Keratinocyte (primary cell): ENCODE results near the gene PLA2G4C.
"Not testable (repeated sequence)": the region's sequence is repeated elsewhere in the genome, so short reads cannot be mapped to it uniquely, and the experiment has no call there.

Experiments
- EZH2 ChIP-seq: IDR thresholded peaks from one replicate; pipeline ENCODE4 v1.6.1; 2012; ENCODE audit warnings: inconsistent platforms, mild to moderate bottlenecking, low read length, moderate library complexity
- TF ChIP-seq, protein P1 (sequence below), 3 experiments: IDR thresholded peaks in 1 of 3; conservative IDR thresholded peaks in 1 of 3; optimal IDR thresholded peaks in 1 of 3; 2 replicates in 2 of 3; 3 replicates in 1 of 3; pipeline versions ENCODE3 to v1.5.1; 2011; ENCODE audit warnings: low read length in 3 of 3, mild to moderate bottlenecking in 3 of 3, moderate library complexity in 2 of 3, control low read depth in 1 of 3, inconsistent platforms in 1 of 3; ENCODE audit not compliant: insufficient read depth in 2 of 3; ENCODE audit errors: extremely low read depth in 1 of 3

DNA sequence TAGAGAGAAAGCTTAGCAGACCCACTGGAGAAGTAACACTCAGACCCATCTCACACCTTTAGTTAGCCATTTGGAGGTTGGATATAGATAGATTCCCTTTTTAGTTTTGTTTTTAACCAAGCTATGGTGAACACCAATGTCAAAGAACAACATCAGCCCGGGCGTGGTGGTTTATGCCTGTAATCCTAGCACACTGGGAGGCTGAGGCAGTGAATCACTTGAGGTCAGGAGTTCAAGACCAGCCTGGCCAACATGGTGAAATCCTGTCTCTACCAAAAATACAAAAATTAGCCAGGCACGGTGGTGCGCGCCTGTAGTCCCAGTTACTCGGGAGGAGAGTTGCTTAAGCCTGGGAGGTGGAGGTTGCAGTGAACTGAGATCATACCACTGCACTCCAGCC is 21.6 kb downstream of the PLA2G4C start:
- TF ChIP-seq, protein P1, sequence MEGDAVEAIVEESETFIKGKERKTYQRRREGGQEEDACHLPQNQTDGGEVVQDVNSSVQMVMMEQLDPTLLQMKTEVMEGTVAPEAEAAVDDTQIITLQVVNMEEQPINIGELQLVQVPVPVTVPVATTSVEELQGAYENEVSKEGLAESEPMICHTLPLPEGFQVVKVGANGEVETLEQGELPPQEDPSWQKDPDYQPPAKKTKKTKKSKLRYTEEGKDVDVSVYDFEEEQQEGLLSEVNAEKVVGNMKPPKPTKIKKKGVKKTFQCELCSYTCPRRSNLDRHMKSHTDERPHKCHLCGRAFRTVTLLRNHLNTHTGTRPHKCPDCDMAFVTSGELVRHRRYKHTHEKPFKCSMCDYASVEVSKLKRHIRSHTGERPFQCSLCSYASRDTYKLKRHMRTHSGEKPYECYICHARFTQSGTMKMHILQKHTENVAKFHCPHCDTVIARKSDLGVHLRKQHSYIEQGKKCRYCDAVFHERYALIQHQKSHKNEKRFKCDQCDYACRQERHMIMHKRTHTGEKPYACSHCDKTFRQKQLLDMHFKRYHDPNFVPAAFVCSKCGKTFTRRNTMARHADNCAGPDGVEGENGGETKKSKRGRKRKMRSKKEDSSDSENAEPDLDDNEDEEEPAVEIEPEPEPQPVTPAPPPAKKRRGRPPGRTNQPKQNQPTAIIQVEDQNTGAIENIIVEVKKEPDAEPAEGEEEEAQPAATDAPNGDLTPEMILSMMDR (optimal IDR thresholded peaks at IDR 0.05 in 1 of 3, IDR thresholded peaks at IDR 0.05 in 1 of 3, conservative IDR thresholded peaks at IDR 0.05 in 1 of 3; ENCODE audit: extremely low read depth in 1 of 3, insufficient read depth in 2 of 3, low read length in 3 of 3) = not testable (repeated sequence)
- not testable (repeated sequence) for TF ChIP-seq EZH2
